Right ventricle myocardium inferior (tissue), 1 donor: ENCODE data around the gene S100PBP. TPM values are rescaled to one million over a fixed set of nuclear protein-coding genes. Genes with fewer than 3 reads are reported as not detected.
A peak's percentile ranks its signal among the peaks of the same experiment; 100 is the strongest.

Experiments used
- ATAC-seq: fragments of 200-7000 bp; cut with Tn5 transposase; one replicate; pipeline ENCODE4 v1.9.1; 2020; ENCODE audit warnings: mild to moderate bottlenecking, moderate library complexity
- DNase-seq: peaks from one replicate; pipeline ENCODE4 v3.0.0; 2021; ENCODE audit errors: missing footprints
- intact Hi-C: fragments of 100-400 bp; cut with DNase I; formaldehyde crosslinking; loops from one replicate; pipeline ENCODE4 v1.11.0; 2022
- long read RNA-seq: library from polyadenylated mRNA; unstranded; transcript quantifications from one replicate; pipeline ENCODE4 v2.0.0, GENCODE V29; 2021
- total RNA-seq: library from RNA; stranded (reverse); fragmentation: NEBNext Ultra II Directional; extraction: Animal tissue kit (Norgen Biotek cat#: 25700); gene quantifications from one replicate; pipeline ENCODE4 v1.2.1, GENCODE V29; 2021
- donor health status: DM: no; HTN: yes; CAD: no; lungs with severe emphysema.

Gene S100PBP
- 11.7 TPM for total RNA-seq
- long read RNA-seq, full-length matches to known transcripts = 3 of 3 reads
- long read RNA-seq, partial matches to known transcripts = 0 of 3 reads
- long read RNA-seq, other reads (novel, unspliced or antisense) = 0 of 3 reads

DNA sequence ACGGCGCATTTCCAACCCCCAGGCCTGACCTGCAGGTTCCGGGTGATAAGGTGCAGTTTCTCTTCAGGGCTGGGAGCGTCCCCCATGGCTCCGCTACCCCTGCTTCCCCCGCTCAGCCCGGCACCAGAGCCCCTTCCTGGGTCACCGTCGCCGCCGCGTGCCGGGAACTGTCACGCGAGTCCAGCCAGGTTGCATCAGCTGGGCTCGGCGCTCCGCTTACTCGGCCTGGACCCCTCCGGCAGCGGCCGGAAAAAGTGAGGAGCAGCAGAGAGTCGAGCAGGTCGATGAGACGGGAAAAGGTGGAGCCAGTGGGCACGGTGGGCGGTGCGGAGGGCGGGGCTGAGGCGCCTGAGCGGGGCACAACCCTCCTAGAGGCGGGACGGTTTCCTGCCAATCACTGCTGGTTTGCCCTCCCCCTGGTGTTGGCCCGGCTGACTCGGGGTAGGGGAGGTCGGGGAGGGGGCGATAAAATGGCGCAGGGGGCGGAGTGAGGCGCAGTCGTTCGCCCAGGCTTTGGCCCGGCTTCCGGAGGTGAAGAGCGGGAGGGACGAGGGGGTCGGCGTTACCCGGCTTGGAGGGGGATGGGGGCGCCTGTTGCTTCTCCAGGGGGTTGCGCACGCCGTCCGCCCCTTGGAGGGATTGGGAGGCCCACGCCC lies at the start of gene S100PBP, which contains the start of gene YARS1:
S100PBP (plus strand) TSS at position 495 of the 656 bp plus-strand sequence. CDS start 8,447 bp downstream, outside the sequence.
YARS1 (minus strand) TSS at position 200 of the 656 bp plus-strand sequence; CDS start at position 86, 114 bp downstream.
- peak; percentile 98 for ATAC-seq
- peak; percentile 100 for DNase-seq
- intact Hi-C loops = loop anchor here (2.0 kb wide), 1 partner anchor 56 kb away; no protein-coding TSS in a partner anchor

DNA sequence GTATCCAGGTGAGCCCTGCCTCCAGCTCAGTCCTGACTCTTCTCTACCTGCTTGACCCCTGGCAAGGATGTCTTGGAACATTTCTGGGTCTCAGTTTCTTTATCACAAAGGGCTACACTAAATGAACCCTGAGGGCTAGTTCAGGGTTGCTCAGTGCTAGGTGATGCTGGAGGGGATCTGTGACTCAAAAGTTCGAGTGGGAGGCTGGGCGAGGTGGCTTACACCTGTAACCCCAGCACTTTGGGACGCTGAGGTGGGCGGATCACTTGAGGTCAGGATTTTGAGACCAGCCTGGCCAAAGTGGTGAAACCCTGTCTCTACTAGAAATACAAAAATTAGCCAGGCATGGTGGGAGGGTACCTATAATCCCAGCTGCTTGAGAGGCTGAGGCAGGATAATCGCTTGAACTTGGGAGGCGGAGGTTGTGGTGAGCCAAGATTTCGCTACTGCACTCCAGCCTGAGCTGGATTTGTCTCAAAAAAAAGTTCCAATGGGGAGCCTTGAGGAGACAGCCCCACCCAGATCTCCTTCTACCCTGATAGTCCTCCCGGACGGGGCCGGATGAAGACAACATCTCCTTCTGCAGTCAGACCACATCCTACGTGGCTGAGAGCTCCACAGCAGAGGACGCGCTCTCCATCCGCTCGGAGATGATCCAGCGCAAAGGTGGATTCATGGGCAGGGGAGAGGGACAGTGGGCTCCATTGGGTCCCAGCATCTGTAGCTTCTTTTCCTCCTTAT lies 49.2 kb upstream of the S100PBP start:
- intact Hi-C loops = no loop called here
- ATAC-seq (no peak), DNase-seq (no peak)

DNA sequence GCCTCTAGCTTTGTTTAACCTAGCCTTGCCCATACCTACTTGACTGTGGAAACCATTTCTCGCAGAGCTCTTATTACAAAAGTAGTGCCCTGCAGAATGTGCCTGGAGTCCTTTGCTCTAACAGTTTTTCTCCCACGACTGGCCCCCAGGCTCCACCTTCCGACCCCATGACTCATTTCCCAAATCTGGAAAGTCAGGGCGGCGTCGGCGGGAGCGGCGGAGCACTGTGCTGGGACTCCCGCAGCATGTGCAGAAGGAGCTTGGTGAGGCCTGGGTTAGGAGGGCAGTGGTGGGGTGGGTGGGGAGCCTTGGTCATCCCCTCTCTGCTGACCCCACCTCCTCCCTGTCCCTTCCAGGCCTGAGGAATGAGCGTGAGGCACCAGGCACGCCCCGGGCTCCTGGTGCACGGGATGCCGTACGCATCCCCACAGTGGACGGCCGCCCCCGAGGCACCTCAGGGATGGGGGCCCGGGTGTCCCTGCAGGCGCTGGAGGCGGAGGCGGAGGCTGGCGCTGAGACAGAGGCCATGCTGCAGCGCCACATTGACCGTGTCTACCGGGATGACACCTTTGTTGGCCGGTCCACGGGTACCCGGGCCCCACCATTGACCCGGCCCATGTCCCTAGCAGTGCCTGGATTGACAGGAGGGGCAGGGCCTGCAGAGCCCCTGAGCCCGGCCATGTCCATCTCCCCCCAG lies 47.8 kb upstream of the S100PBP start:
- intact Hi-C loops = no loop called here
- DNase-seq = no peak
- ATAC-seq = no peak

DNA sequence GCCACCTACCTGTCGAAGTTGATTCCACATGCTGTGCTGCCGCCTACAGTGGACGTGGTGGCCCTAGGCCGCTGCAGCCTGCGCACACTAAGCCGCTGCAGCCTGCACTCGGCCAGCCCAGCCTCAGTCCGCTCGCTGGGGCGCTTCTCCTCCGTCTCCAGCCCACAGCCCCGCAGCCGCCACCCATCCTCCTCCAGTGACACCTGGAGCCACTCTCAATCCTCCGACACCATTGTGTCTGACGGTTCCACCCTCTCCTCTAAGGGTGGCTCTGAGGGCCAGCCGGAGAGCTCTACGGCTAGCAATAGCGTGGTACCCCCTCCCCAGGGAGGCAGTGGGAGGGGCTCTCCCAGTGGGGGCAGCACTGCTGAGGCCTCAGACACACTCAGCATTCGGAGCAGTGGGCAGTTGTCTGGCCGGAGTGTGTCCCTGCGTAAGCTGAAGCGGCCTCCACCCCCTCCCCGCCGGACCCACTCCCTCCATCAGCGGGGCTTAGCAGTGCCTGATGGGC lies 47.2 kb upstream of the S100PBP start:
- no peak for ATAC-seq
- intact Hi-C loops = no loop called here
- no peak for DNase-seq

DNA sequence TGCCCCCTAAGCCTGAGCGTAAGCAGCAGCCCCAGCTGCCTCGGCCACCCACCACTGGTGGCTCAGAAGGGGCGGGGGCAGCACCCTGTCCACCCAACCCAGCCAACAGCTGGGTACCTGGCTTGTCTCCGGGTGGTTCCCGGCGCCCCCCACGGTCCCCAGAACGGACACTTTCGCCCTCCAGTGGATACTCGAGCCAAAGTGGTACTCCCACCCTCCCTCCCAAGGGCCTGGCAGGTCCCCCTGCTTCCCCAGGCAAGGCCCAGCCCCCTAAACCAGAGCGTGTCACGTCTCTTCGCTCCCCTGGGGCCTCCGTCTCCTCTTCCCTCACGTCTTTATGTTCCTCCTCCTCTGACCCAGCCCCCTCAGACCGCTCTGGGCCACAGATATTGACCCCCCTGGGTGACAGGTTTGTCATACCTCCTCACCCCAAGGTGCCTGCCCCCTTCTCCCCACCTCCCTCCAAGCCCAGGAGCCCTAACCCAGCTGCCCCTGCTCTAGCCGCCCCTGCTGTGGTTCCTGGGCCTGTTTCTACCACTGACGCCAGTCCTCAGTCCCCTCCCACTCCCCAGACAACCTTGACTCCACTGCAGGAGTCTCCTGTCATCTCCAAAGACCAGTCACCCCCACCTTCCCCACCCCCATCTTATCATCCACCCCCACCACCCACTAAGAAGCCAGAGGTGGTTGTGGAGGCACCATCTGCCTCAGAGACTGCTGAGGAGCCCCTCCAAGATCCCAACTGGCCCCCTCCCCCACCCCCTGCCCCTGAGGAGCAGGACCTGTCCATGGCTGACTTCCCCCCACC lies 46.5 kb upstream of the S100PBP start:
- DNase-seq (no peak), ATAC-seq (no peak)
- intact Hi-C loops = no loop called here

DNA sequence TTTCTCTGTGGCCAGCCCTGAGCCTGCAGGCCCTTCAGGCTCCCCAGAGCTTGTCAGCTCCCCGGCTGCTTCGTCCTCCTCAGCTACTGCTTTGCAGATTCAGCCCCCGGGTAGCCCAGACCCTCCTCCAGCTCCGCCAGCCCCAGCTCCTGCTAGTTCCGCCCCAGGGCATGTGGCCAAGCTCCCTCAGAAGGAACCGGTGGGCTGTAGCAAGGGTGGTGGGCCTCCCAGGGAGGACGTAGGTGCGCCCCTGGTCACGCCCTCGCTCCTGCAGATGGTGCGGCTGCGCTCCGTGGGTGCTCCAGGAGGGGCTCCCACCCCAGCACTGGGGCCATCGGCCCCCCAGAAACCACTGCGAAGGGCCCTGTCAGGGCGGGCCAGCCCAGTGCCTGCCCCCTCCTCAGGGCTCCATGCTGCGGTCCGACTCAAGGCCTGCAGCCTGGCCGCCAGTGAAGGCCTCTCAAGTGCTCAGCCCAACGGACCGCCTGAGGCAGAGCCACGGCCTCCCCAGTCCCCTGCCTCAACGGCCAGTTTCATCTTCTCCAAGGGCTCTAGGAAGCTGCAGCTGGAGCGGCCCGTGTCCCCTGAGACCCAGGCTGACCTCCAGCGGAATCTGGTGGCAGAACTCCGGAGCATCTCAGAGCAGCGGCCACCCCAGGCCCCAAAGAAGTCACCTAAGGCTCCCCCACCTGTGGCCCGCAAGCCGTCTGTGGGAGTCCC lies 45.7 kb upstream of the S100PBP start:
- intact Hi-C loops = loop anchor here (2.0 kb wide), 1 partner anchor 251 kb away; no protein-coding TSS in a partner anchor
- DNase-seq = no peak
- no peak for ATAC-seq

DNA sequence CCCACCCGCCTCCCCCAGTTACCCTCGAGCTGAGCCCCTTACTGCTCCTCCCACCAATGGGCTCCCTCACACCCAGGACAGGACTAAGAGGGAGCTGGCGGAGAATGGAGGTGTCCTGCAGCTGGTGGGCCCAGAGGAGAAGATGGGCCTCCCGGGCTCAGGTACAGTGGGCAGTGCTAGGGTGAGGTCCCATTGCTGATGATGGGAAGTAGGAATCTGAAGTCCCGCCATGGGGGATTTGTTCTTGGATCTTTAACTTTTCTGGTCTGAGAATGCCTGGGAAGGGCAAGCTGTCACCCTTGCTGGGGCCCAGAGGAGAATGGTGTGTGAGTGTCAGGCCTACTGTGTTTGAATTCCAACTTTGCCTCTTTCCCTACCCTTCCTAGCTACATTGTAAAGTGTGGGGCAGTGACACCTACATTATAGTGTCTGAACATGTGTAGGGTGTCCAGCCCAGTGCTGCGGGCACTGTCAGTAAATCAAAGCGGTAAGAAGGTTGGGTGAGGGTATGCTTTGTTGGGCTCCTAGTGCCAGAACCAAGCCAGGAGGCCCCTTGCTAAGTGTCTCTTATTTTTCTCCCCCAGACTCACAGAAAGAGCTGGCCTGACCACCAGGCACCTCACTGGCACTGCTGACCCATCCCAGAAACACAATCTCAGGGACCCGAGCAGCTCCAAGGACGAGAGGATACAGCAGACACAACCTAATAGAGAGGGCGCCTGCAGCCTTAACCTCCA lies 45.0 kb upstream of the S100PBP start:
- intact Hi-C loops = loop anchor here (1.0 to 2.0 kb wide), 2 partner anchors 60 to 252 kb away; no protein-coding TSS in a partner anchor
- no peak for ATAC-seq
- DNase-seq = no peak

DNA sequence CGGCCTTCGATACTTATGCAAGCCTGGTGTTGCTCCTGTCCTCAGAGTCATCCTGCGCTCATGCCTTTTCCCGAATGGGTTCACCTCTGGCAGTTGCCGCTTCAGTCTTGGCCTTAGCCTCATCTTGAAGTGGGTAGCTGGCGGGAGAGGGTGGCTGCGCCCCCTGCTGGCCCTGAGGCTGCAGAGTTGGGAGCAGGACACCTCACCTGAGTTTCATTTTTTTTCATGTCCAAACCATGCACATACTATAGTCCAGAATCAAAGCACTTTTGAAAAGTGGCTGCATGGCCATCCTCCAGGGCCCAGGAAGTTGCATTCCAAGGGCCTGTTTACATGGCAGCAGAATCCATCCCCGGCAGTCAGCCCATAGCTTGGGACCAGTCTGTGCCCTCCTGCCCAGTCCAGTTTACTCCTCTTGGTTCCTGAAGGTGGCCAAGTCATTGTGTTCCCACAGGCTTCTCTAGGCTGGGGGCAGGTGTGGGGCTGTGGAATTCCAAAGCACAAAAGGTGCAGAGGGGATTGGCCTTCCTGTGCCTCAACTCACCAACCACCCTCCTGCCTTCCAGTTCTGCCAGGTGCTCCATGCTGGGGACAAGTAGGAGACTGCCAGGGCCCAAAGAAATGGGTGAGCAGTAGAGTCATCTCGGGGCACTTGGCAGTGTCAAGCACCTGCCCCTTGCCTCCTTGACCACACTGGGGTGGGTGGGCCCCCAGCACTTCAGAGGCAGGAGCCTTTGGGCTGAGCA lies 44.3 kb upstream of the S100PBP start:
- intact Hi-C loops = loop anchor here (1.0 to 2.0 kb wide), 2 partner anchors 61 to 252 kb away; no protein-coding TSS in a partner anchor
- DNase-seq (peak; percentile 88), ATAC-seq (peak; percentile 86)

DNA sequence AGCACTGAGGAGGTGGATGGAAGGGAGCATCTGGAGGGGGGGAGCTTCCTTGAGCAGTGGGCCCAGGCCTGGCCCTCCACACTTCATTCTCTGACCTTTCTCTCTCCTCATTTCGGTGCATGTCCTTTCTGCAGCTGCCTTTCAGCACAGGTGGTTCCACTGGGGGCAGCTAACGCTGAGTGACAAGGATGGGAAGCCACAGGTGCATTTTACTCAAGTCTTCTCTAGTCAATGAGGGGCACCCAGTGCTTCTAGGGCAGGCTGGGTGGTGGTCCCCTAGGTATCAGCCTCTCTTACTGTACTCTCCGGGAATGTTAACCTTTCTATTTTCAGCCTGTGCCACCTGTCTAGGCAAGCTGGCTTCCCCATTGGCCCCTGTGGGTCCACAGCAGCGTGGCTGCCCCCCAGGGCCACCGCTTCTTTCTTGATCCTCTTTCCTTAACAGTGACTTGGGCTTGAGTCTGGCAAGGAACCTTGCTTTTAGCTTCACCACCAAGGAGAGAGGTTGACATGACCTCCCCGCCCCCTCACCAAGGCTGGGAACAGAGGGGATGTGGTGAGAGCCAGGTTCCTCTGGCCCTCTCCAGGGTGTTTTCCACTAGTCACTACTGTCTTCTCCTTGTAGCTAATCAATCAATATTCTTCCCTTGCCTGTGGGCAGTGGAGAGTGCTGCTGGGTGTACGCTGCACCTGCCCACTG lies 43.5 kb upstream of the S100PBP start:
- intact Hi-C loops = loop anchor here (1.0 to 2.0 kb wide), 2 partner anchors 62 to 253 kb away; no protein-coding TSS in a partner anchor
- ATAC-seq = no peak
- DNase-seq = no peak

DNA sequence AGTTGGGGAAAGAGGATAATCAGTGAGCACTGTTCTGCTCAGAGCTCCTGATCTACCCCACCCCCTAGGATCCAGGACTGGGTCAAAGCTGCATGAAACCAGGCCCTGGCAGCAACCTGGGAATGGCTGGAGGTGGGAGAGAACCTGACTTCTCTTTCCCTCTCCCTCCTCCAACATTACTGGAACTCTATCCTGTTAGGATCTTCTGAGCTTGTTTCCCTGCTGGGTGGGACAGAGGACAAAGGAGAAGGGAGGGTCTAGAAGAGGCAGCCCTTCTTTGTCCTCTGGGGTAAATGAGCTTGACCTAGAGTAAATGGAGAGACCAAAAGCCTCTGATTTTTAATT lies 43.0 kb upstream of the S100PBP start:
- DNase-seq (no peak), ATAC-seq (no peak)
- intact Hi-C loops = no loop called here

DNA sequence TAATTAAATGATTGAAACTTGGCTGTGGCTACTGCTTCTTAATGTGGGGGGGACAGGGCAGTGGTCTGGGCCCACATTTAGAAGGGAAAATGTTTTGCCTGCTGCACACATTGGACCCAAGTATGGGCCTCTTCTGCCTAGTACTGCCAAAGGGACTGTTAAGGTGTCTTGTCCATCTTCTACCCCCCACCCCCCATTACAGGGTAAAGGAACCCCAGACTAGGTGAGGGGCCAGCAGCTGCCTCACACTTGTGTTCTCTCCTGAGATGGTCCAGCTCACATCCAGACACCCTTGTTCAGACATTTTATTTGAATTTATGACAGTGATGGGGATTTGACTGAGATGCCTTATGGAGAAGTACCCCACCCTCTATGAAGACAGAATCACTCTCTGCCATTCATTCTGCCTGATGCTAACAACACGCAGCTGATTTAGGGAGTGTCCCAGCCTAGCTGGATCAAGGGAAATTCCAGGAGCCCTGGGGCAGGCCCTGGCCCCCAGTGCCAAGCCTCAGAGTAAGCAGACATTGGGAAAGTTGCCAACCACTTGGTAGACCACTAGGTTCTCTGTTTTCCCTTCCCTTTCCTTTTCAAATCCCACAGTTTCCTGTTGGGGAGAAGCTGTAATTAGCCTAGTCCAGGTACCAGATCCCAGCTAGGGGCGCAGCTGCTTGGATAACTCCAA lies 42.4 kb upstream of the S100PBP start:
- DNase-seq (no peak), ATAC-seq (no peak)
- intact Hi-C loops = no loop called here

DNA sequence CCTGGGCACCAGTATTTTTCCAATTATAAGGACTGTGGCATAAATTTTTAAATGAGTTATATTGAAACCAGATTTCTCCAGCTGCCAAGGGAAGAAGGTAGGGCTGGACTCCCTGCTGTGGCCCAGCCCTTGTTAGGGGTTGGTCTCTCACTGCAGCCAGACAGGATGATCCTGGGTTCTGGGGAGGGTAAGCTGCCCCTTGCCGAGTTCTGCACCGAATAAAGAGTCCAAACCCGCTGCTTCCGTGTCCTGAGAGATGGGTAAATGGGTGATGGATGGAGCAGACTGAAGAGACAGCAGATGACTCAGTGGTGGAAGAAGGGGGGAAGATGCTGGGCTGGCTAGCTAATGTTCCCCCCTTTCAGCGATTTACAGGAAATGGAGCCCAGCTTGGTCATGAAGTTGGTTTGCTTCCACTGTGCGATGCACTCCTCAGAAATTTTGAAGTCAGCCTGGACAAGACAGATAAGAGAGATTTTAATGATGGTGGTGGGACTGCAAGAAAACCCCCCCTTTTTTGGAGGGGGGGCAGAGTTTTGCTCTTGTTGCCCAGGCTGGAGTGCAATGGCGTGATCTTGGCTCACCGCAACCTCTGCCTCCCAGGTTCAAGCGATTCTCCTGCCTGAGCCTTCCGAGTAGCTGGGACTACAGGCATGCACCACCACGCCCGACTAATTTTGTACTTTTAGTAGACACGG lies 41.7 kb upstream of the S100PBP start:
- ATAC-seq = no peak
- intact Hi-C loops = no loop called here
- no peak for DNase-seq

DNA sequence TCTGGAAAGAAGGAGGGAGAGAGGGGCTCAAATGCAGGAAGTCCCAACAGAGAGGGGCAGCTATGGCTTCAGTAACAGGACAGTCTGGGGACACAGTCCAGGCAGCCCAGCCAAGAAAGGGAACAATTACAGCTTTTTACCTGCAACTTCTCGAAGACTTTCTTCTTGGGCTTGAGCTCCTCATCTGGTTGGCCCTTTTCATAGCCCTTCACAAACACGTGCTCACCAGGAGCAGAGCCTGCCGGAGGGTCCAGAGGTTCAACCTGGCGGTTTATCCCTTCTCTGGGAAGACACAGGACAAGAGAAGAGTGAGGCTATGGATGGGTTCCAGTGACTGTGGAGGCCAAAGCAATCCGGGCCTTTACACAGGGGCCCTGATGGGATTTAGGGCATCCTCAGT lies 38.2 kb upstream of the S100PBP start:
- intact Hi-C loops = no loop called here
- ATAC-seq (no peak), DNase-seq (no peak)

DNA sequence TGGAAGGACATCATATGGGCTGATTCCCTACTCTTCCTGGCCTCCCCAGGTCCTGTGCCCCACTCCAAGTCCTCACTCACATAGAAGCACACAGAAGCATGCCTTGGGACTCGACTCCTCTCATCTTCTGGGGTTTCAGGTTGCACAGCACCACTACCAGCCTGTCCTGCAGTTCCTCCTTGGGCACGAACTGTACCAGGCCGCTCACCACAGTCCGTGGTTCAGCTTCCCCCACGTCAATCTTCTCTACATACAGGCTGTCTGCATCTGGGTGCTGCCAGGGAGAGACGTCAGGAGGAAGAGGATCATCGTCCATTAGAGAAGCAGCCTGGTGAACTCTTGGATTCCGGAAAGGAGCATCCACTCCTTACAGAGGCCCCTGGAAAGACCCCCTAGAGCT lies 37.4 kb upstream of the S100PBP start:
- intact Hi-C loops = no loop called here
- no peak for DNase-seq
- no peak for ATAC-seq
